Tibial nerve (tissue), 3 donors: ENCODE results near the gene IL17RD.

Experiments used
- POLR2A ChIP-seq, 2 donors: fragments of 450-650 bp; IDR thresholded peaks; one replicate each; pipeline ENCODE4 v1.6.1; 2017; ENCODE audit warnings: antibody characterized with exemption in 2 of 2, mild to moderate bottlenecking in 2 of 2, moderate library complexity in 2 of 2
- TF ChIP-seq, protein P1 (sequence below), 5 experiments: fragments of 200-600 bp in 3 of 5; fragments of 450-650 bp in 2 of 5; sonication (generic) in 3 of 5; IDR thresholded peaks; one replicate each; pipeline ENCODE4 v1.5.1; 2016 to 2019; ENCODE audit warnings: antibody characterized with exemption in 5 of 5, mild to moderate bottlenecking in 3 of 5, moderate library complexity in 2 of 5

- TF ChIP-seq, protein P1, sequence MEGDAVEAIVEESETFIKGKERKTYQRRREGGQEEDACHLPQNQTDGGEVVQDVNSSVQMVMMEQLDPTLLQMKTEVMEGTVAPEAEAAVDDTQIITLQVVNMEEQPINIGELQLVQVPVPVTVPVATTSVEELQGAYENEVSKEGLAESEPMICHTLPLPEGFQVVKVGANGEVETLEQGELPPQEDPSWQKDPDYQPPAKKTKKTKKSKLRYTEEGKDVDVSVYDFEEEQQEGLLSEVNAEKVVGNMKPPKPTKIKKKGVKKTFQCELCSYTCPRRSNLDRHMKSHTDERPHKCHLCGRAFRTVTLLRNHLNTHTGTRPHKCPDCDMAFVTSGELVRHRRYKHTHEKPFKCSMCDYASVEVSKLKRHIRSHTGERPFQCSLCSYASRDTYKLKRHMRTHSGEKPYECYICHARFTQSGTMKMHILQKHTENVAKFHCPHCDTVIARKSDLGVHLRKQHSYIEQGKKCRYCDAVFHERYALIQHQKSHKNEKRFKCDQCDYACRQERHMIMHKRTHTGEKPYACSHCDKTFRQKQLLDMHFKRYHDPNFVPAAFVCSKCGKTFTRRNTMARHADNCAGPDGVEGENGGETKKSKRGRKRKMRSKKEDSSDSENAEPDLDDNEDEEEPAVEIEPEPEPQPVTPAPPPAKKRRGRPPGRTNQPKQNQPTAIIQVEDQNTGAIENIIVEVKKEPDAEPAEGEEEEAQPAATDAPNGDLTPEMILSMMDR (IDR thresholded peaks at IDR 0.05): no peak
- TF ChIP-seq POLR2A (IDR thresholded peaks at IDR 0.05): no peak
Measured at GRCh38 chr3:57076422-57076951, 88.7 kb downstream of the IL17RD start.
